AG04449 (cell line): ENCODE measurements around the gene MEGF11.

Source experiments
- CTCF ChIA-PET: fragments of 350-600 bp; formaldehyde crosslinking; extraction: SDS; loops from one replicate; lab custom pipeline; 2021; ENCODE audit warnings: antibody characterized with exemption; lab: Yijun Ruan, JAX
- POLR2A ChIA-PET: fragments of 400-600, 350-600 bp; formaldehyde crosslinking; extraction: SDS; loops from one replicate; lab custom pipeline; 2020; ENCODE audit warnings: antibody characterized with exemption, inconsistent platforms; lab: Yijun Ruan, JAX
- DNase-seq: peaks from one replicate; pipeline ENCODE4 v3.0.0-alpha.2; 2010; ENCODE audit warnings: low read depth, low spot score
- H3K4me3 ChIP-seq: 2 replicates; pipeline ENCODE4 v1.5.1; 2011; ENCODE audit warnings: low read depth, mild to moderate bottlenecking, control low read depth, low read length
- CTCF ChIP-seq: IDR thresholded peaks from one replicate; pipeline ENCODE4 v1.5.1; 2011; ENCODE audit warnings: mild to moderate bottlenecking, moderate library complexity, low read length, control low read depth, inconsistent platforms; ENCODE audit not compliant: insufficient read depth; ENCODE audit errors: missing control alignments

The MEGF11 gene

DNA sequence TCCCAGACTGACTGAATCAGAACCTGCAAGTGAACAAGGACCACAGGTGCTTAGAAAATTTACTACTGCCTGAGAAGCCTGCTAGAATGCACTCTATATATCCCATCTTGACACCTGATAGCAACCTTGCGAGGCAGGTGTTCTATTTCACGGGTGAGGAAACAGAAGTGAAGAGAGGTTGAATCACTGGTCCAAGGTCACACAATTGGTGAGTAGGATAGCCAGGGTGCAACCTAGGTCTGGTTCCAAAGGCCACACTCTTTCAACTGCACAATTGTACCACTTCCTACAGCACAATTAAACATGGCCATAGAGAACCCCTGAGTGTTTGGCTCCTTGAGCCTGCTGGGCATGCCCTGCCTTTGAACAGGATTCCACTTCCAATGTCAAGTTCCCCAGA lies 297.2 kb downstream of the MEGF11 start:
- H3K4me3 ChIP-seq, result no peak overlapping the region
- no peak for TF ChIP-seq CTCF
- DNase-seq, result no peak
- ChIA-PET POLR2A (no interaction called here), CTCF (no interaction called here)

GRCh38 chr15:65954289-65954741 lies 299.2 kb downstream of the MEGF11 start:
- no peak overlapping the region for H3K4me3 ChIP-seq
- ChIA-PET CTCF (no interaction called here), POLR2A (no interaction called here)
- DNase-seq, result no peak
- TF ChIP-seq CTCF, result no peak

- no peak for DNase-seq
- CTCF ChIA-PET, result no interaction called here
- TF ChIP-seq CTCF, result no peak
- H3K4me3 ChIP-seq, result no peak overlapping the region
- POLR2A ChIA-PET, result no interaction called here
Measured at GRCh38 chr15:65953622-65954021, 299.9 kb downstream of the MEGF11 start.

DNA sequence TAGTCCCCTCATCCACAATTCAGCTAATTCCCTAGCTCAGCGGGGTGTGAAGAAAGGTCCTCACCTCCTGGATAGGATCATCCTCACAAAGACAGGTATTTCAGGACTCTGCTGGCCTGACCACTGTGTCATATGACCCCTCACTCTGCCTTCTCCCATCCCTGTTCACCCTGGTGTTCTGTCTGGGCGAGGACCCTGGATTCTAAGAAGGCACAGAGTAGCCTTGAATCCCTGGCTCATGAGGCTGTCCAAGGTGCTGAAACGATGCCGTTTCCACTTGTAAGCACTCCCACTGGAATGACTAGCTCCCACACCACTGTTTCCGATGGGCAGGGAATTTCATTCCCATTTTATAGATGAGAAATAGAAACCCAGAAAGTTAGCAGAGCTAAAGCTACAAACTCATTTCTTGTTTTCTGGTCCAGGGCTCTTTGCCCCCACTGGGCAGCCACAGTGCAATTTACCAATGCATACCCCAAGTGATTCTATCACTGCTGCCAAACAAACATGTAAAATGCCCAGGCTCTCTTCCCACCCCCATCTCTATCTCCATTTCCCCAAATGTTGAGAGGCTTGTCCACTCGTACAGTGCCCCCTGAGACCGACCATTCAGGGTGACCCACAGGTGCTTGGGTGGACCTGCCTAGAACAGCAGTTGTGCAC lies 301.0 kb downstream of the MEGF11 start:
- TF ChIP-seq CTCF, result no peak
- ChIA-PET POLR2A (no interaction called here), CTCF (no interaction called here)
- no peak overlapping the region for H3K4me3 ChIP-seq
- DNase-seq, result no peak

DNA sequence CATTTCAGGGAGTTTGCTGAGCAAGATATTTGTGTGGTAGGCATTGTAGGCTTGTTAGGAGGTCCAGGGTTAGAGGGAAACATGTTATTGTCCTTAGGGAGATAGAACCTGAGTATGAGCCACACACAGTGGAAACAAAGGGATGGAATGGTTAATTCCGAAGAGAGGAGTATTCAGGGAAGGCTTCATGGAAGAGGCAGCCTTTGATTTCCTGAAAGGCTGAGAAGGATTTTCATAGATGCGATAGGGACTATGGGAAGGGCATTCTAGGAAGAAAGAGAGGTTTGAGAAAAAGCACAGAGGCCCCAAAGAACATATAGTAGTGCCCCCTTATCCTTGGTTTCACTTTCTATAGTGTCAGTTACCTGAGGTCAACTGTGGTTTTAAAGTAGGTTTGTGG lies 302.5 kb downstream of the MEGF11 start:
- ChIA-PET POLR2A (no interaction called here), CTCF (no interaction called here)
- H3K4me3 ChIP-seq, result no peak overlapping the region
- TF ChIP-seq CTCF, result no peak
- DNase-seq, result no peak

DNA sequence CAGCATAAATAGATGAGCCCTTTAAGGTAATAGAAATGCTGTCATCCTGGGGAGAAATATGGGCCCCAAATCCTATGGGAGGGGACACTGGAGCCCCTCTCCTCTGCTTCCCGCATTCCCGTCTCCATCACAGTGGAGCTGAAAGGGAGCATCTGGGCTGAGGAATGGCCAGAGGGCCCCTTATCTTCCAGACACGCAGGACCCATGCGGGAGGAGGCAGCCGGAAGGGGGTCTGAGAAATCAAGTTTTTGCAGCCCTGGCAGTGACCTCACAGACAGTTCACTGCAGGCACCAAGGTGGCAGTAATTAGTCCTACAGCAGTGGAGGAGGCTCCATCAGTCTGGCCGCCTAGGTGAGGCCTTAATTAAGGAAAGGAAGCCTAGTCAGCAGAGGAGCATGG lies 304.1 kb downstream of the MEGF11 start:
- CTCF ChIA-PET, result no interaction called here
- DNase-seq, result no peak
- H3K4me3 ChIP-seq, result no peak overlapping the region
- POLR2A ChIA-PET, result no interaction called here
- no peak for TF ChIP-seq CTCF
